OCI-LY3 (cell line): ENCODE results near the gene OSBPL3.

ENCODE experiments used
- H2AFZ ChIP-seq: fragments of 200-600, 300-600 bp; shearing (Covaris generic); 2 replicates; pipeline ENCODE4 v1.6.0; 2014; ENCODE audit warnings: antibody characterized with exemption, low read depth, low read length
- H3K27ac ChIP-seq: fragments of 200-600, 300-600 bp; sonication (generic); 2 replicates; pipeline ENCODE4 v1.5.1; 2014; ENCODE audit warnings: mild to moderate bottlenecking, low read length, moderate library complexity, mixed read lengths
- H3K27me3 ChIP-seq: fragments of 200-600, 300-600 bp; sonication (generic); 2 replicates; pipeline ENCODE4 v1.6.1; 2014; ENCODE audit warnings: low read depth, low read length, mixed read lengths
- H3K36me3 ChIP-seq: fragments of 200-600, 300-600 bp; sonication (generic); replicated peaks from 2 replicates; pipeline ENCODE3; 2014; ENCODE audit warnings: low read depth, low read length, mixed read lengths
- H3K4me1 ChIP-seq: fragments of 300-600, 200-600 bp; sonication (generic); 2 replicates; pipeline ENCODE4 v1.6.1; 2014; ENCODE audit warnings: low read length, mixed read lengths
- H3K4me2 ChIP-seq: fragments of 200-600, 300-600 bp; sonication (generic); 2 replicates; pipeline ENCODE4 v1.6.1; 2014; ENCODE audit warnings: low read length, mixed read lengths
- H3K4me3 ChIP-seq: fragments of 300-600, 200-600 bp; sonication (generic); 2 replicates; pipeline ENCODE4 v1.5.1; 2014; ENCODE audit warnings: antibody characterized with exemption, mild to moderate bottlenecking, low read length, moderate library complexity
- H3K79me2 ChIP-seq: fragments of 300-600, 200-600 bp; shearing (Covaris generic); 2 replicates; pipeline ENCODE4 v1.6.1; 2014; ENCODE audit warnings: mild to moderate bottlenecking, low read length, mixed read lengths
- H3K9ac ChIP-seq: fragments of 300-600, 200-600 bp; shearing (Covaris generic); 2 replicates; pipeline ENCODE4 v1.6.0; 2014; ENCODE audit warnings: mild to moderate bottlenecking, low read length, moderate library complexity
- H3K9me3 ChIP-seq: fragments of 200-600, 300-600 bp; shearing (Covaris generic); 2 replicates; pipeline ENCODE4 v1.6.1; 2014; ENCODE audit warnings: low read length, mixed read lengths; ENCODE audit not compliant: insufficient read depth
- H4K20me1 ChIP-seq: fragments of 200-600, 300-600 bp; sonication (generic); 2 replicates; pipeline ENCODE4 v1.6.1; 2016; ENCODE audit warnings: low read length, mixed read lengths; ENCODE audit not compliant: insufficient read depth
- EZH2phosphoT487 ChIP-seq: fragments of 200-600 bp; shearing (Covaris generic); IDR thresholded peaks from 2 replicates; pipeline ENCODE4 v1.6.1; 2018; ENCODE audit warnings: antibody characterized with exemption, mixed run types, low read depth
- TF ChIP-seq, protein P1 (sequence below): fragments of 200-600, 300-600 bp; sonication (generic); IDR thresholded peaks from 2 replicates; pipeline ENCODE4 v1.5.1; 2014; ENCODE audit warnings: antibody characterized with exemption, low read length, low read depth

Gene OSBPL3

DNA sequence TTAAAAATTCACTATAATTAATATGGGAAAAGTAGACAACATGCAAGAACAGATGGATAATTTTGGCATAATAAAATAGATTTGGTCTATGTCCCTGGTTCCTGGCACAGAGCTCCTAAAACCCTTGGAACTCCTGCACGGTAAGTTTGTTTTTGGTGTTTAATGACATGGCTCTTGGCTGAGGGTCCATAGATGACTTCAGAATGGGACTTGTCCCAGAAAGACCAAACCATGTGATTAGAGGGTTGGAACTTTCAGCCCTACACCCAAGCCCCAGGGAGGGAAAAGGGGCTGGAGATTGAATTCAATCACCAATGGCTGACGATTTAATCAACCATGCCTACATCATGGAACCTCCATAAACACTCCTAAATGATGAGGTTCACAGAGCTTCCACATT lies 210.1 kb downstream of the OSBPL3 start:
- no peaks in the 10 kb centered on the region for H3K9me3 ChIP-seq
- no peaks in the 10 kb centered on the region for H3K36me3 ChIP-seq
- no peaks in the 10 kb centered on the region for H3K27me3 ChIP-seq
- no peaks in the 10 kb centered on the region for H4K20me1 ChIP-seq
- peaks cover 9% of the 10 kb centered on the region for H3K4me1 ChIP-seq
- TF ChIP-seq, protein P1, sequence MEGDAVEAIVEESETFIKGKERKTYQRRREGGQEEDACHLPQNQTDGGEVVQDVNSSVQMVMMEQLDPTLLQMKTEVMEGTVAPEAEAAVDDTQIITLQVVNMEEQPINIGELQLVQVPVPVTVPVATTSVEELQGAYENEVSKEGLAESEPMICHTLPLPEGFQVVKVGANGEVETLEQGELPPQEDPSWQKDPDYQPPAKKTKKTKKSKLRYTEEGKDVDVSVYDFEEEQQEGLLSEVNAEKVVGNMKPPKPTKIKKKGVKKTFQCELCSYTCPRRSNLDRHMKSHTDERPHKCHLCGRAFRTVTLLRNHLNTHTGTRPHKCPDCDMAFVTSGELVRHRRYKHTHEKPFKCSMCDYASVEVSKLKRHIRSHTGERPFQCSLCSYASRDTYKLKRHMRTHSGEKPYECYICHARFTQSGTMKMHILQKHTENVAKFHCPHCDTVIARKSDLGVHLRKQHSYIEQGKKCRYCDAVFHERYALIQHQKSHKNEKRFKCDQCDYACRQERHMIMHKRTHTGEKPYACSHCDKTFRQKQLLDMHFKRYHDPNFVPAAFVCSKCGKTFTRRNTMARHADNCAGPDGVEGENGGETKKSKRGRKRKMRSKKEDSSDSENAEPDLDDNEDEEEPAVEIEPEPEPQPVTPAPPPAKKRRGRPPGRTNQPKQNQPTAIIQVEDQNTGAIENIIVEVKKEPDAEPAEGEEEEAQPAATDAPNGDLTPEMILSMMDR = no peak
- TF ChIP-seq EZH2phosphoT487 = no peak
- H3K79me2 ChIP-seq = no peaks in the 10 kb centered on the region
- no peak overlapping the region for H3K4me2 ChIP-seq
- no peak overlapping the region for H3K9ac ChIP-seq
- no peak overlapping the region for H3K27ac ChIP-seq
- H2AFZ ChIP-seq = no peak overlapping the region
- no peak overlapping the region for H3K4me3 ChIP-seq

DNA sequence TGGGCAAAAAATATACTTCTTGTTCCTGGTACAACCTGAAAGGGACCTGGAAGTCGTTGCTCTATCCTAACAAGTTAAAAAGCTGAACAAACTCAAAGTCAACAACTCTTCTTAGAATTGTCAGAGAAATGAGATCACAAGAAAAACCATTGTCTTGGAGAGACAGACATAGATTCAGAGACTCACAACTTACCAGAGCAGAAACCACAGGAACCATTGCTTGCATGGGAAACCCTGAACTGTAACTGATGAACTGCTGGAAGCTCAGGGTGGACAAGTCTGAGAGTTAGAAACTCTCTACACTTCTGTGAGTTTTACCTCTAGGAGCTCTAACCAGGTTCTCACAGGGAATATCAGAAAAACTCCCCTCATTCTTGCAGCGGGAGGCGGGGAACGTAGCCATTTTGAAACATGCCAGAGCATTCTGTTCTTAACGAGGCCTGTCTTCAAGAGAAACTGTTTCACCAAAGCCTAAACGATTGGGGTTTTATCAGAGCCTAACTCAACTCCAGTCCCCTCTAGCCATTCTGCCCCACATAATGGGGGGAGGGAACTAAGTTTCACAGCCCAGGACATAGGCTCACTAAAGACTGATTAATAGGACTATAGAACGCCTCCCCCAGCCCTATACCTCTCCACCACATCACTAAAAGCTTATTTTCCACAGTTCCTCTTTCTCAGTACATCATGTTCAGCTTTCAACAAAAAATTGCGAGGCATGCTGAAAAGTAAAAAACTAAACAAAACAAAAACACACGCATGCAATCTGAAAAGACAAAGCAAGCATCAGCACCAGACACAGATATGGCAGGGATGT lies 210.8 kb downstream of the OSBPL3 start:
- H3K27me3 ChIP-seq = no peaks in the 10 kb centered on the region
- no peak overlapping the region for H3K4me2 ChIP-seq
- H3K9ac ChIP-seq = no peak overlapping the region
- H3K9me3 ChIP-seq = no peaks in the 10 kb centered on the region
- H3K79me2 ChIP-seq = no peaks in the 10 kb centered on the region
- no peaks in the 10 kb centered on the region for H3K36me3 ChIP-seq
- H4K20me1 ChIP-seq = no peaks in the 10 kb centered on the region
- peaks cover 9% of the 10 kb centered on the region for H3K4me1 ChIP-seq
- no peak for TF ChIP-seq EZH2phosphoT487
- TF ChIP-seq, protein P1 = no peak
- no peak overlapping the region for H2AFZ ChIP-seq
- no peak overlapping the region for H3K27ac ChIP-seq
- H3K4me3 ChIP-seq = no peak overlapping the region

DNA sequence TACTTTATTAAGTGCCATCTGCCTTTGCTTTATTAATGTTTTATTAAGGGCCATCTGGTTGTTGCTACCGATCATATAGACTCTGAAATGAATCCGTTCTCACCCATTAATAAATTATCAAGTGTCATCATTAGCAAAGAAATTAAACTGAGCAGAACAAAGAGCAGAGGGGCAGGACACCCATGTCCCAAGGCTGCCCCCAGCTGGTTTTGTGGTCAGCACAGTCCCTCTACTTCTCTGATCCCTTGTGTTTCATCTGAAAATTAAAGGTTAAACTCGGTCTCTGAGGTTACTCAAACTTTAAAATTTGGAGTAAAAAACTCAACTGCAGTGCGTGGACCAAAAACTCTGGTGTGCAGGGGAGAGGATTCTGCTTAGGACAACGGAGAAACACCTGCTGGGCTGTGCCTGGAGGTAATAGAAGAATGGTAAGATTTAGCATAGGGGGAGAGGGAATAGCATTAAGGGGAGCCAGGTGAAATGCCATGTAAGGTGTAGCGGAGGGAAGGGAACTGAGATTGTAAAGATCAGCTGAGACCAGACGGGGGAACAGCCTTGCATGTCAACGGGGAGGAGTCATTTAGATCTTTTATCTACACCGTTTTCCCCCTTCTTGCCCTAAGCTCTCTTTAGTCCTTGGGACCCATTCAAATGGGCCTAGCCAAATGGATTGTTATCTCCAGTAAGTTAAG lies 212.0 kb downstream of the OSBPL3 start:
- Histone ChIP-seq H3K4me3 (no peak overlapping the region), H3K36me3 (no peaks in the 10 kb centered on the region), H3K79me2 (no peaks in the 10 kb centered on the region), H3K27me3 (no peaks in the 10 kb centered on the region), H3K27ac (no peak overlapping the region), H3K9me3 (no peaks in the 10 kb centered on the region), H4K20me1 (no peaks in the 10 kb centered on the region), H3K4me1 (peaks cover 9% of the 10 kb centered on the region), H3K4me2 (no peak overlapping the region), H3K9ac (no peak overlapping the region), H2AFZ (no peak overlapping the region)
- TF ChIP-seq, protein P1 = no peak; the same call in 1 of the 2 replicates
- no peak for TF ChIP-seq EZH2phosphoT487

DNA sequence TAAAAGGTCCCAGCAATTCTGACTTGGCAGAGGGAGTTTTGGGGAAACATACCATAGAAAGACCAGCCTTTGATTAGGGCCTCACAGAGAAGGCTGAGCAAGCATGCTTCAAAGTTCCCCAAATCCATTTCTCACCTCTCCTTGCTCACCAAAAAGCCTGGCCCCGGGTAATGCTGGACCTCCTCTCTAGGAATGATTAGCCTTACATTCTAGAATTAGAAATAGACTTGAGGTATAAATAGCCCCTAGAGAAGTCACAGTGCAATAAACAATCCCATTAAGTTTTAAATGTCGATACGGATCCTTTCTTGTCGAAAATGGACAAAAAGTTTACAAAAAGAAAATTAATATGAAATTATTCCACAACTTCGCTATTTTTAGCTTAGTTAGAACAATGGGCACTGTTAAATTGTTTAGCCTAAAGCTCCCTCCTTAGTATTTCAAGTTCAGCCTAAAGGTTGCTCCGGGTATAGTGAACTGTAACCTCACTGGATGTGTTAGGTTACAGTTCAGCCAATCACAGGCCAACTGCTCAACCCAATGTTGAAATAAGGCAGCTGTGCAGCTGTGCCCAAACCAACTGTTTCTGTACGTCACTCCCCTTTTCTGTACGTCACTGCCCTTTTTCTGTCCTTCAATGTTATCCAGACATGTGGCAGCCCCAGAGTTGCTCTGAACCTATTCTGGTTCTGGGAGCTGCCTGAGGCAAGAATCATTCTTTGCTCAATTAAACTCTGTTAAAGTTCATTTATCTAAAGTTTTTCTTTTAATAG lies 214.8 kb downstream of the OSBPL3 start:
- Histone ChIP-seq H3K79me2 (no peaks in the 10 kb centered on the region), H3K9ac (no peak overlapping the region), H3K27me3 (no peaks in the 10 kb centered on the region), H3K9me3 (no peaks in the 10 kb centered on the region), H4K20me1 (no peaks in the 10 kb centered on the region), H3K36me3 (no peaks in the 10 kb centered on the region), H3K4me1 (peaks cover 9% of the 10 kb centered on the region), H2AFZ (no peak overlapping the region), H3K4me2 (no peak overlapping the region), H3K4me3 (no peak overlapping the region), H3K27ac (no peak overlapping the region)
- no peak for TF ChIP-seq EZH2phosphoT487
- TF ChIP-seq, protein P1 = no peak
